NB4 (cell line): ENCODE data around the gene NUTF2.

Source experiments
- MYC ChIP-seq: IDR thresholded peaks from 2 replicates; pipeline ENCODE4 v1.6.1; 2011; ENCODE audit warnings: low read depth, low read length
- POLR2A ChIP-seq: IDR thresholded peaks from 2 replicates; pipeline ENCODE4 v1.6.1; 2011; ENCODE audit warnings: mild to moderate bottlenecking; ENCODE audit not compliant: insufficient read length; ENCODE audit errors: extremely low read depth
- TF ChIP-seq, protein P1 (sequence below): IDR thresholded peaks from 2 replicates; pipeline ENCODE4 v1.6.1; 2011; ENCODE audit warnings: low read depth, low read length
- TF ChIP-seq, protein P2 (sequence below): IDR thresholded peaks from one replicate; pipeline ENCODE4 v1.5.1; 2012; ENCODE audit warnings: low read depth, low read length

DNA sequence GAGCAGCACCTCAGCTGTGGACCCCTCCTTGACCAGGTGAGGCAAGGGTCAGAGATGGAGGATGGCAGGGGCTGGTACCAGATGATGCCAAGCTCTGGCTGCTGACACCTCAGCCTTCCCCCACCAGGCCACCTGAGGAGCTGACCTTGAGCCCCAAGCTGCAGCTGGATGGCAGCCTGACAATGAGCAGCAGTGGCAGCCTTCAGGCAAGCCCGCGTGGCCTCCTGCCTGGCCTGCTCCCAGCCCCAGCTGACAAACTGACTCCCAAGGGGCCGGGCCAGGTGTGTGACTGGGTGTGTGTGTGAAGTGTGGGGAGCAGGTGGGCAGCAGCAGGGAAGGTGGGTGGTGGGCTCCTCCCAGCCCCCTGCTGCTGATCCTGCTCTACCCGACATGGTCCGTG, 33.2 kb downstream of the NUTF2 start:
- TF ChIP-seq, protein P1, sequence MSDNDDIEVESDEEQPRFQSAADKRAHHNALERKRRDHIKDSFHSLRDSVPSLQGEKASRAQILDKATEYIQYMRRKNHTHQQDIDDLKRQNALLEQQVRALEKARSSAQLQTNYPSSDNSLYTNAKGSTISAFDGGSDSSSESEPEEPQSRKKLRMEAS, result no peak
- TF ChIP-seq, protein P2, sequence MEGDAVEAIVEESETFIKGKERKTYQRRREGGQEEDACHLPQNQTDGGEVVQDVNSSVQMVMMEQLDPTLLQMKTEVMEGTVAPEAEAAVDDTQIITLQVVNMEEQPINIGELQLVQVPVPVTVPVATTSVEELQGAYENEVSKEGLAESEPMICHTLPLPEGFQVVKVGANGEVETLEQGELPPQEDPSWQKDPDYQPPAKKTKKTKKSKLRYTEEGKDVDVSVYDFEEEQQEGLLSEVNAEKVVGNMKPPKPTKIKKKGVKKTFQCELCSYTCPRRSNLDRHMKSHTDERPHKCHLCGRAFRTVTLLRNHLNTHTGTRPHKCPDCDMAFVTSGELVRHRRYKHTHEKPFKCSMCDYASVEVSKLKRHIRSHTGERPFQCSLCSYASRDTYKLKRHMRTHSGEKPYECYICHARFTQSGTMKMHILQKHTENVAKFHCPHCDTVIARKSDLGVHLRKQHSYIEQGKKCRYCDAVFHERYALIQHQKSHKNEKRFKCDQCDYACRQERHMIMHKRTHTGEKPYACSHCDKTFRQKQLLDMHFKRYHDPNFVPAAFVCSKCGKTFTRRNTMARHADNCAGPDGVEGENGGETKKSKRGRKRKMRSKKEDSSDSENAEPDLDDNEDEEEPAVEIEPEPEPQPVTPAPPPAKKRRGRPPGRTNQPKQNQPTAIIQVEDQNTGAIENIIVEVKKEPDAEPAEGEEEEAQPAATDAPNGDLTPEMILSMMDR, result no peak
- no peak for TF ChIP-seq POLR2A
- TF ChIP-seq MYC, result no peak
